GM23338 (cell line): ENCODE data around the gene GDE1. TPM values are rescaled to one million over a fixed set of nuclear protein-coding genes. Genes with fewer than 3 reads are reported as not detected.

Source experiments
- ATAC-seq: fragments of 200-7000 bp; cut with Tn5 transposase; 3 replicates; pipeline ENCODE4 v1.9.1; 2020
- DNase-seq: peaks from one replicate; pipeline ENCODE4 v3.0.0-alpha.2; 2015; ENCODE audit warnings: low spot score
- H2AFZ ChIP-seq: fragments of 200-600 bp; sonication (generic); 2 replicates; pipeline ENCODE4 v1.8.0; 2016; ENCODE audit warnings: antibody characterized with exemption, mild to moderate bottlenecking, moderate library complexity
- H3F3A ChIP-seq: fragments of 200-600 bp; sonication (generic); replicated peaks from 2 replicates; pipeline ENCODE4 v1.8.0; 2017; ENCODE audit warnings: antibody characterized with exemption, mixed run types, low read depth
- H3K27ac ChIP-seq: fragments of 200-600 bp; sonication (generic); 2 replicates; pipeline ENCODE4 v1.6.1; 2016; ENCODE audit warnings: low read depth
- H3K27me3 ChIP-seq: fragments of 200-600 bp; sonication (generic); 2 replicates; pipeline ENCODE4 v1.8.0; 2016; ENCODE audit warnings: mild to moderate bottlenecking, mixed run types, moderate library complexity; ENCODE audit not compliant: insufficient read depth
- H3K36me3 ChIP-seq: fragments of 200-600 bp; sonication (generic); 2 replicates; pipeline ENCODE4 v1.8.0; 2016; ENCODE audit warnings: mild to moderate bottlenecking; ENCODE audit not compliant: insufficient read depth
- H3K4me1 ChIP-seq: fragments of 200-600 bp; sonication (generic); 2 replicates; pipeline ENCODE4 v1.8.0; 2016; ENCODE audit warnings: mild to moderate bottlenecking, moderate library complexity; ENCODE audit not compliant: insufficient read depth
- H3K4me2 ChIP-seq: fragments of 200-600 bp; sonication (generic); 2 replicates; pipeline ENCODE4 v1.7.1; 2017; ENCODE audit warnings: mixed run types
- H3K4me3 ChIP-seq: fragments of 200-600 bp; sonication (generic); 2 replicates; pipeline ENCODE4 v1.6.1; 2016; ENCODE audit warnings: mixed run types
- H3K79me2 ChIP-seq: fragments of 200-600 bp; sonication (generic); replicated peaks from 2 replicates; pipeline ENCODE4 v1.8.0; 2017; ENCODE audit warnings: mild to moderate bottlenecking; ENCODE audit not compliant: insufficient read depth
- H3K9me2 ChIP-seq: fragments of 200-600 bp; sonication (generic); 2 replicates; pipeline ENCODE4 v1.8.0; 2017; ENCODE audit not compliant: insufficient read depth
- H4K20me1 ChIP-seq: fragments of 200-600 bp; sonication (generic); replicated peaks from 2 replicates; pipeline ENCODE4 v1.8.0; 2017; ENCODE audit warnings: mild to moderate bottlenecking; ENCODE audit not compliant: insufficient read depth
- H3K27ac Mint-ChIP-seq: 2 replicates; pipeline ENCODE4 v1.8.0; 2020; ENCODE audit warnings: inconsistent platforms, mild to moderate bottlenecking, moderate library complexity, mixed read lengths
- H3K27me3 Mint-ChIP-seq: 3 replicates; pipeline ENCODE4 v1.8.0; 2022; ENCODE audit warnings: low read depth, mild to moderate bottlenecking, moderate library complexity, mixed read lengths, inconsistent platforms; ENCODE audit not compliant: insufficient read depth, poor library complexity
- H3K36me3 Mint-ChIP-seq: 3 replicates; pipeline ENCODE4 v1.8.0; 2021; ENCODE audit warnings: low read depth, mild to moderate bottlenecking, inconsistent platforms, moderate library complexity, mixed read lengths
- H3K4me1 Mint-ChIP-seq: 3 replicates; pipeline ENCODE4 v1.8.0; 2020; ENCODE audit warnings: mild to moderate bottlenecking, inconsistent platforms, mixed read lengths
- H3K4me3 Mint-ChIP-seq: 3 replicates; pipeline ENCODE4 v1.8.0; 2021; ENCODE audit warnings: moderate library complexity, mild to moderate bottlenecking, inconsistent platforms, mixed read lengths
- H3K9me3 Mint-ChIP-seq: 3 replicates; pipeline ENCODE4 v1.8.0; 2020; ENCODE audit warnings: moderate library complexity, mild to moderate bottlenecking, inconsistent platforms, mixed read lengths
- CREB1 ChIP-seq: fragments of 250-450 bp; sonication (Bioruptor Pico); IDR thresholded peaks from 2 replicates; pipeline ENCODE4 v1.5.0; 2020; ENCODE audit warnings: low read depth, mild to moderate bottlenecking, moderate library complexity
- EZH2 ChIP-seq: fragments of 200-600 bp; sonication (generic); IDR thresholded peaks from one replicate; pipeline ENCODE4 v1.8.0; 2017; ENCODE audit warnings: antibody characterized with exemption, mild to moderate bottlenecking, low read depth; ENCODE audit not compliant: unreplicated experiment
- EZH2phosphoT487 ChIP-seq: fragments of 200-600 bp; sonication (generic); IDR thresholded peaks from one replicate; pipeline ENCODE4 v1.8.1; 2018; ENCODE audit warnings: antibody characterized with exemption; ENCODE audit not compliant: unreplicated experiment
- JUNB ChIP-seq: IDR thresholded peaks from one replicate; pipeline ENCODE4 v1.6.1; 2016; ENCODE audit warnings: antibody characterized with exemption; ENCODE audit not compliant: unreplicated experiment
- NANOG ChIP-seq: IDR thresholded peaks from 2 replicates; pipeline ENCODE4 v1.6.1; 2016; ENCODE audit warnings: antibody characterized with exemption, borderline replicate concordance
- POLR2AphosphoS5 ChIP-seq: IDR thresholded peaks from 2 replicates; pipeline ENCODE4 v1.6.1; 2016; ENCODE audit warnings: antibody characterized with exemption, low read depth
- ZNF114 ChIP-seq: fragments of 250-450 bp; sonication (Bioruptor Pico); IDR thresholded peaks from 2 replicates; pipeline ENCODE4 v1.5.0; 2020; ENCODE audit warnings: mild to moderate bottlenecking, moderate library complexity
- ZNF331 ChIP-seq: fragments of 250-450 bp; sonication (Bioruptor Pico); IDR thresholded peaks from 2 replicates; pipeline ENCODE4 v1.5.0; 2020; ENCODE audit warnings: low read depth, mild to moderate bottlenecking, moderate library complexity
- polyA plus RNA-seq: library from polyadenylated mRNA; unstranded; fragments of >200 nt; fragmentation: Nextera tagmentation; extraction: Ambion mirVana; gene quantifications from 2 replicates; pipeline ENCODE4 v1.2.1, GENCODE V29; 2016
- total RNA-seq: library from RNA; depleted of rRNA; stranded (reverse); fragments of >200 nt; shearing (Covaris generic); gene quantifications from 2 replicates; pipeline ENCODE4 v1.2.3, GENCODE V29; 2014
- TF ChIP-seq, protein P1 (sequence below), 2 experiments: fragments of 200-600 bp in 1 of 2; sonication (generic) in 1 of 2; conservative IDR thresholded peaks; 2 replicates each; pipeline versions ENCODE4 v1.5.1 to v1.6.1; 2016 to 2017; ENCODE audit warnings: antibody characterized with exemption in 2 of 2, low read depth in 2 of 2, mild to moderate bottlenecking in 2 of 2, moderate library complexity in 1 of 2
- TF ChIP-seq, protein P2 (sequence below): fragments of 250-450 bp; sonication (Bioruptor Pico); IDR thresholded peaks from 2 replicates; pipeline ENCODE4 v1.5.0; 2020; ENCODE audit warnings: mild to moderate bottlenecking, moderate library complexity
- TF ChIP-seq, protein P3 (sequence below): IDR thresholded peaks from one replicate; pipeline ENCODE4 v1.6.1; 2018; ENCODE audit warnings: antibody characterized with exemption; ENCODE audit not compliant: unreplicated experiment

The GDE1 gene
- total and polyA plus RNA-seq, 2 experiments from 2014 or later: 30.0 to 69.3 TPM

DNA sequence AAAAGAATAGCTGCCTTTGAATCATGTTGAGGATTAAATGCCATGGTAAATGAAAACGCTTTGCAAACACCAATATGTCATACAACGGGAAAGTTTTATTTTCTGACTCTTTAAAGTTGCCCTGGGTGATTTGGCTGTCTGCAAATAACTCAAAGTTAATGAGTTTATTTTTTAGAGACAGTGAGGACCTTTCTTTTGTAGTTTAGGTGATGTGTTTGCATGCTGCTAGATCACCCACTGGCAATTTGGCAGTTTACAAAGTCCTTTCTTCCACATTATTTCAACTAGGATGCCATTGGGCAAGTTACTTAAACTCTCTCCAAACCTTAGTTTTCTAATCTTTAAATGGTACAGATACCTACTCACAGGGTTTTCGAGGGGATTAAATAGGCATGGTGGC lies 37.8 kb downstream of the GDE1 start:
- Histone ChIP-seq H3K79me2 (no peaks in the 10 kb centered on the region), H3K36me3 (no peaks in the 10 kb centered on the region), H3K4me1 (peaks cover 17% of the 10 kb centered on the region), H3K9me2 (0 out of 2 replicates have a peak, but pooled peaks cover 3% of the 10 kb centered on the region), H4K20me1 (no peaks in the 10 kb centered on the region), H3K27ac (no peak overlapping the region), H3F3A (peaks cover 7% of the 10 kb centered on the region; the same call in 1 of the 2 replicates), H3K4me2 (no peak overlapping the region), H2AFZ (no peak overlapping the region), H3K27me3 (no peaks in the 10 kb centered on the region), H3K4me3 (no peak overlapping the region)
- DNase-seq: no peak
- TF ChIP-seq ZNF114 (CRISPR knock-in tag) (no peak), POLR2AphosphoS5 (no peak)
- no peak overlapping the region for H3K27ac Mint-ChIP-seq
- H3K4me3 Mint-ChIP-seq: no peak overlapping the region
- peaks cover 7% of the 10 kb centered on the region; the same call in 1 of the 3 replicates for H3K36me3 Mint-ChIP-seq
- H3K4me1 Mint-ChIP-seq: peaks cover 20% of the 10 kb centered on the region
- ATAC-seq: no peak
- H3K9me3 Mint-ChIP-seq: no peaks in the 10 kb centered on the region
- peaks cover 4% of the 10 kb centered on the region for H3K27me3 Mint-ChIP-seq

DNA sequence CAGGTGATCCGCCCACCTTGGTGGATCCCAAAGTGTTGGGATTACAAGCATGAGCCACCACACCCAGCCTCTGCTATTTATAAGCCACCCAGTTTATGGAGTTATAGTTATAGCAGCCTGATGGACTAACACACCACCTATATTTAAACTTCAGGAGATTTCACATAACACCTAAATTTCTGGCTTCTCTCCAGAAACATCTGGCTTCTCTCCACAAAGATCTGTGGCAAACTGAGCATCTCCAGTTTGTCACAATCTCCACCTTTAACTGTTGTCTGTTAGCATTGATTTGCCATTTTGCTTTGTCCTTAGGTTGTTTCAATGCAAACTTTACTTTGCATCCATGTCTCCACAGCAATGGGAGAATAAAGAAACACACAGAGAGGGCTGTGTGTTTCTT lies 39.6 kb downstream of the GDE1 start:
- Mint-ChIP-seq H3K36me3 (peaks cover 7% of the 10 kb centered on the region; the same call in 1 of the 3 replicates), H3K4me1 (peaks cover 4% of the 10 kb centered on the region; the same call in 1 of the 3 replicates), H3K27ac (no peak overlapping the region), H3K27me3 (peaks cover 2% of the 10 kb centered on the region), H3K4me3 (no peak overlapping the region), H3K9me3 (no peaks in the 10 kb centered on the region)
- H3K27ac ChIP-seq: no peak overlapping the region
- no peak overlapping the region for H3K4me3 ChIP-seq
- no peak for ATAC-seq
- no peaks in the 10 kb centered on the region for H3K79me2 ChIP-seq
- H3K9me2 ChIP-seq: 0 out of 2 replicates have a peak, but pooled peaks cover 5% of the 10 kb centered on the region
- no peaks in the 10 kb centered on the region for H4K20me1 ChIP-seq
- no peaks in the 10 kb centered on the region for H3F3A ChIP-seq
- no peak overlapping the region for H2AFZ ChIP-seq
- no peak for DNase-seq
- no peaks in the 10 kb centered on the region for H3K27me3 ChIP-seq
- H3K4me1 ChIP-seq: peaks cover 4% of the 10 kb centered on the region; the same call in 1 of the 2 replicates
- no peaks in the 10 kb centered on the region for H3K36me3 ChIP-seq
- H3K4me2 ChIP-seq: no peak overlapping the region
- TF ChIP-seq EZH2phosphoT487 (no peak), JUNB (no peak), ZNF331 (no peak), ZNF114 (CRISPR knock-in tag) (no peak), EZH2 (no peak), CREB1 (CRISPR knock-in tag) (no peak), NANOG (no peak)
- TF ChIP-seq, protein P1, sequence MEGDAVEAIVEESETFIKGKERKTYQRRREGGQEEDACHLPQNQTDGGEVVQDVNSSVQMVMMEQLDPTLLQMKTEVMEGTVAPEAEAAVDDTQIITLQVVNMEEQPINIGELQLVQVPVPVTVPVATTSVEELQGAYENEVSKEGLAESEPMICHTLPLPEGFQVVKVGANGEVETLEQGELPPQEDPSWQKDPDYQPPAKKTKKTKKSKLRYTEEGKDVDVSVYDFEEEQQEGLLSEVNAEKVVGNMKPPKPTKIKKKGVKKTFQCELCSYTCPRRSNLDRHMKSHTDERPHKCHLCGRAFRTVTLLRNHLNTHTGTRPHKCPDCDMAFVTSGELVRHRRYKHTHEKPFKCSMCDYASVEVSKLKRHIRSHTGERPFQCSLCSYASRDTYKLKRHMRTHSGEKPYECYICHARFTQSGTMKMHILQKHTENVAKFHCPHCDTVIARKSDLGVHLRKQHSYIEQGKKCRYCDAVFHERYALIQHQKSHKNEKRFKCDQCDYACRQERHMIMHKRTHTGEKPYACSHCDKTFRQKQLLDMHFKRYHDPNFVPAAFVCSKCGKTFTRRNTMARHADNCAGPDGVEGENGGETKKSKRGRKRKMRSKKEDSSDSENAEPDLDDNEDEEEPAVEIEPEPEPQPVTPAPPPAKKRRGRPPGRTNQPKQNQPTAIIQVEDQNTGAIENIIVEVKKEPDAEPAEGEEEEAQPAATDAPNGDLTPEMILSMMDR (conservative IDR thresholded peaks at IDR 0.05; ENCODE audit: low read depth in 2 of 2): no peak
- TF ChIP-seq, protein P2, sequence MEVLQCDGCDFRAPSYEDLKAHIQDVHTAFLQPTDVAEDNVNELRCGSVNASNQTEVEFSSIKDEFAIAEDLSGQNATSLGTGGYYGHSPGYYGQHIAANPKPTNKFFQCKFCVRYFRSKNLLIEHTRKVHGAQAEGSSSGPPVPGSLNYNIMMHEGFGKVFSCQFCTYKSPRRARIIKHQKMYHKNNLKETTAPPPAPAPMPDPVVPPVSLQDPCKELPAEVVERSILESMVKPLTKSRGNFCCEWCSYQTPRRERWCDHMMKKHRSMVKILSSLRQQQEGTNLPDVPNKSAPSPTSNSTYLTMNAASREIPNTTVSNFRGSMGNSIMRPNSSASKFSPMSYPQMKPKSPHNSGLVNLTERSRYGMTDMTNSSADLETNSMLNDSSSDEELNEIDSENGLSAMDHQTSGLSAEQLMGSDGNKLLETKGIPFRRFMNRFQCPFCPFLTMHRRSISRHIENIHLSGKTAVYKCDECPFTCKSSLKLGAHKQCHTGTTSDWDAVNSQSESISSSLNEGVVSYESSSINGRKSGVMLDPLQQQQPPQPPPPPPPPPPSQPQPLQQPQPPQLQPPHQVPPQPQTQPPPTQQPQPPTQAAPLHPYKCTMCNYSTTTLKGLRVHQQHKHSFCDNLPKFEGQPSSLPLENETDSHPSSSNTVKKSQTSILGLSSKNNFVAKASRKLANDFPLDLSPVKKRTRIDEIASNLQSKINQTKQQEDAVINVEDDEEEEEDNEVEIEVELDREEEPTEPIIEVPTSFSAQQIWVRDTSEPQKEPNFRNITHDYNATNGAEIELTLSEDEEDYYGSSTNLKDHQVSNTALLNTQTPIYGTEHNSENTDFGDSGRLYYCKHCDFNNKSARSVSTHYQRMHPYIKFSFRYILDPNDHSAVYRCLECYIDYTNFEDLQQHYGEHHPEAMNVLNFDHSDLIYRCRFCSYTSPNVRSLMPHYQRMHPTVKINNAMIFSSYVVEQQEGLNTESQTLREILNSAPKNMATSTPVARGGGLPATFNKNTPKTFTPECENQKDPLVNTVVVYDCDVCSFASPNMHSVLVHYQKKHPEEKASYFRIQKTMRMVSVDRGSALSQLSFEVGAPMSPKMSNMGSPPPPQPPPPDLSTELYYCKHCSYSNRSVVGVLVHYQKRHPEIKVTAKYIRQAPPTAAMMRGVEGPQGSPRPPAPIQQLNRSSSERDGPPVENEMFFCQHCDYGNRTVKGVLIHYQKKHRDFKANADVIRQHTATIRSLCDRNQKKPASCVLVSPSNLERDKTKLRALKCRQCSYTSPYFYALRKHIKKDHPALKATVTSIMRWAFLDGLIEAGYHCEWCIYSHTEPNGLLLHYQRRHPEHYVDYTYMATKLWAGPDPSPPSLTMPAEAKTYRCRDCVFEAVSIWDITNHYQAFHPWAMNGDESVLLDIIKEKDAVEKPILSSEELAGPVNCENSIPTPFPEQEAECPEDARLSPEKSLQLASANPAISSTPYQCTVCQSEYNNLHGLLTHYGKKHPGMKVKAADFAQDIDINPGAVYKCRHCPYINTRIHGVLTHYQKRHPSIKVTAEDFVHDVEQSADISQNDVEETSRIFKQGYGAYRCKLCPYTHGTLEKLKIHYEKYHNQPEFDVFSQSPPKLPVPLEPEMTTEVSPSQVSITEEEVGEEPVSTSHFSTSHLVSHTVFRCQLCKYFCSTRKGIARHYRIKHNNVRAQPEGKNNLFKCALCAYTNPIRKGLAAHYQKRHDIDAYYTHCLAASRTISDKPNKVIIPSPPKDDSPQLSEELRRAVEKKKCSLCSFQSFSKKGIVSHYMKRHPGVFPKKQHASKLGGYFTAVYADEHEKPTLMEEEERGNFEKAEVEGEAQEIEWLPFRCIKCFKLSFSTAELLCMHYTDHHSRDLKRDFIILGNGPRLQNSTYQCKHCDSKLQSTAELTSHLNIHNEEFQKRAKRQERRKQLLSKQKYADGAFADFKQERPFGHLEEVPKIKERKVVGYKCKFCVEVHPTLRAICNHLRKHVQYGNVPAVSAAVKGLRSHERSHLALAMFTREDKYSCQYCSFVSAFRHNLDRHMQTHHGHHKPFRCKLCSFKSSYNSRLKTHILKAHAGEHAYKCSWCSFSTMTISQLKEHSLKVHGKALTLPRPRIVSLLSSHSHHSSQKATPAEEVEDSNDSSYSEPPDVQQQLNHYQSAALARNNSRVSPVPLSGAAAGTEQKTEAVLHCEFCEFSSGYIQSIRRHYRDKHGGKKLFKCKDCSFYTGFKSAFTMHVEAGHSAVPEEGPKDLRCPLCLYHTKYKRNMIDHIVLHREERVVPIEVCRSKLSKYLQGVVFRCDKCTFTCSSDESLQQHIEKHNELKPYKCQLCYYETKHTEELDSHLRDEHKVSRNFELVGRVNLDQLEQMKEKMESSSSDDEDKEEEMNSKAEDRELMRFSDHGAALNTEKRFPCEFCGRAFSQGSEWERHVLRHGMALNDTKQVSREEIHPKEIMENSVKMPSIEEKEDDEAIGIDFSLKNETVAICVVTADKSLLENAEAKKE (CRISPR knock-in tag): no peak
- TF ChIP-seq, protein P3, sequence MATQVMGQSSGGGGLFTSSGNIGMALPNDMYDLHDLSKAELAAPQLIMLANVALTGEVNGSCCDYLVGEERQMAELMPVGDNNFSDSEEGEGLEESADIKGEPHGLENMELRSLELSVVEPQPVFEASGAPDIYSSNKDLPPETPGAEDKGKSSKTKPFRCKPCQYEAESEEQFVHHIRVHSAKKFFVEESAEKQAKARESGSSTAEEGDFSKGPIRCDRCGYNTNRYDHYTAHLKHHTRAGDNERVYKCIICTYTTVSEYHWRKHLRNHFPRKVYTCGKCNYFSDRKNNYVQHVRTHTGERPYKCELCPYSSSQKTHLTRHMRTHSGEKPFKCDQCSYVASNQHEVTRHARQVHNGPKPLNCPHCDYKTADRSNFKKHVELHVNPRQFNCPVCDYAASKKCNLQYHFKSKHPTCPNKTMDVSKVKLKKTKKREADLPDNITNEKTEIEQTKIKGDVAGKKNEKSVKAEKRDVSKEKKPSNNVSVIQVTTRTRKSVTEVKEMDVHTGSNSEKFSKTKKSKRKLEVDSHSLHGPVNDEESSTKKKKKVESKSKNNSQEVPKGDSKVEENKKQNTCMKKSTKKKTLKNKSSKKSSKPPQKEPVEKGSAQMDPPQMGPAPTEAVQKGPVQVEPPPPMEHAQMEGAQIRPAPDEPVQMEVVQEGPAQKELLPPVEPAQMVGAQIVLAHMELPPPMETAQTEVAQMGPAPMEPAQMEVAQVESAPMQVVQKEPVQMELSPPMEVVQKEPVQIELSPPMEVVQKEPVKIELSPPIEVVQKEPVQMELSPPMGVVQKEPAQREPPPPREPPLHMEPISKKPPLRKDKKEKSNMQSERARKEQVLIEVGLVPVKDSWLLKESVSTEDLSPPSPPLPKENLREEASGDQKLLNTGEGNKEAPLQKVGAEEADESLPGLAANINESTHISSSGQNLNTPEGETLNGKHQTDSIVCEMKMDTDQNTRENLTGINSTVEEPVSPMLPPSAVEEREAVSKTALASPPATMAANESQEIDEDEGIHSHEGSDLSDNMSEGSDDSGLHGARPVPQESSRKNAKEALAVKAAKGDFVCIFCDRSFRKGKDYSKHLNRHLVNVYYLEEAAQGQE: no peak
